Ishikawa (cell line): ENCODE results near the gene ADCY4.

Experiments
- CEBPB ChIP-seq: IDR thresholded peaks from 2 replicates; pipeline ENCODE4 v1.6.1; 2012
- CREB1 ChIP-seq: IDR thresholded peaks from 2 replicates; pipeline ENCODE4 v1.6.1; 2012; ENCODE audit warnings: low read depth
- EGR1 ChIP-seq: IDR thresholded peaks from 2 replicates; pipeline ENCODE4 v1.6.1; 2012
- EP300 ChIP-seq: IDR thresholded peaks from 2 replicates; pipeline ENCODE4 v1.6.1; 2012; ENCODE audit warnings: borderline replicate concordance
- FOXM1 ChIP-seq: IDR thresholded peaks from 2 replicates; pipeline ENCODE4 v1.6.1; 2012; ENCODE audit warnings: low read depth, borderline replicate concordance
- NFIC ChIP-seq: IDR thresholded peaks from 2 replicates; pipeline ENCODE4 v1.6.1; 2012
- RAD21 ChIP-seq: IDR thresholded peaks from 2 replicates; pipeline ENCODE4 v1.6.1; 2012; ENCODE audit warnings: low read depth
- REST ChIP-seq: IDR thresholded peaks from 2 replicates; pipeline ENCODE4 v1.6.1; 2012; ENCODE audit warnings: low read depth, mild to moderate bottlenecking
- TAF1 ChIP-seq: IDR thresholded peaks from 2 replicates; pipeline ENCODE4 v1.6.1; 2012; ENCODE audit warnings: low read depth, mild to moderate bottlenecking
- TCF12 ChIP-seq: IDR thresholded peaks from 2 replicates; pipeline ENCODE4 v1.6.1; 2012; ENCODE audit warnings: low read depth
- TEAD4 ChIP-seq: IDR thresholded peaks from 2 replicates; pipeline ENCODE4 v1.6.1; 2012
- USF1 ChIP-seq: IDR thresholded peaks from 2 replicates; pipeline ENCODE4 v1.6.1; 2012
- YY1 ChIP-seq: IDR thresholded peaks from 2 replicates; pipeline ENCODE4 v1.6.1; 2012; ENCODE audit warnings: low read depth
- ZBTB7A ChIP-seq: IDR thresholded peaks from 2 replicates; pipeline ENCODE4 v1.6.1; 2012; ENCODE audit warnings: low read depth
- TF ChIP-seq, protein P1 (sequence below): IDR thresholded peaks from 2 replicates; pipeline ENCODE4 v1.6.1; 2012

The ADCY4 gene

DNA sequence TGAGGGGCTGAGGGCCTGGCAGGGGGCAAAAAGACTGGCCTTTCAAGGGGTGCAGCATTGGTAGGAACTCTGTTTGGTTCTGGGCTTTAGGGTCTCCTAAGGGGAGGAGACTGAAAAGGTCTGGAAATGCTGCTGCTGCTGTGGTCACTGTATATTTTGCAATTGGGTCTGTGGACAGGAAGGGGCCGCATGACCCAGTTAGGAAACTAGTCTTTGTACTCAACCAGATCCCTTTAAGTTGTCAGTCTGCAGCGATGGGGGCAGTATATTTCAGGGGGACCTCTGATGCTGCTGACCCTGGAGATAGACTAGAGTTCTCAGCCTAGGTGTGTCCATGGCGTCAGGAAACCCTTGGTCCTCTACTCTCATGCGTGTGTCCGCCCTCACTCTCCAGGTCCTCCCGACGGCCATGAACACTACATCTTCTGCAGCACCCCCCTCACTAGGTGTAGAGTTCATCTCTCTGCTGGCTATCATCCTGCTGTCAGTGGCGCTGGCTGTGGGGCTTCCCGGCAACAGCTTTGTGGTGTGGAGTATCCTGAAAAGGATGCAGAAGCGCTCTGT is 19.5 kb downstream of the ADCY4 start:
- no peak for TF ChIP-seq EP300
- no peak for TF ChIP-seq ZBTB7A
- no peak for TF ChIP-seq TCF12
- no peak for TF ChIP-seq TEAD4
- no peak for TF ChIP-seq FOXM1

GRCh38 chr14:24314377-24315193 is 20.3 kb downstream of the ADCY4 start:
- TF ChIP-seq EGR1: no peak
- no peak for TF ChIP-seq FOXM1
- TF ChIP-seq ZBTB7A: no peak
- no peak for TF ChIP-seq CREB1

- TF ChIP-seq FOXM1 (no peak), YY1 (no peak), CEBPB (no peak), REST (no peak), CREB1 (no peak)
- TF ChIP-seq, protein P1, sequence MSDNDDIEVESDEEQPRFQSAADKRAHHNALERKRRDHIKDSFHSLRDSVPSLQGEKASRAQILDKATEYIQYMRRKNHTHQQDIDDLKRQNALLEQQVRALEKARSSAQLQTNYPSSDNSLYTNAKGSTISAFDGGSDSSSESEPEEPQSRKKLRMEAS: no peak
Observed at GRCh38 chr14:24313913-24314312, 21.0 kb downstream of the ADCY4 start.

DNA sequence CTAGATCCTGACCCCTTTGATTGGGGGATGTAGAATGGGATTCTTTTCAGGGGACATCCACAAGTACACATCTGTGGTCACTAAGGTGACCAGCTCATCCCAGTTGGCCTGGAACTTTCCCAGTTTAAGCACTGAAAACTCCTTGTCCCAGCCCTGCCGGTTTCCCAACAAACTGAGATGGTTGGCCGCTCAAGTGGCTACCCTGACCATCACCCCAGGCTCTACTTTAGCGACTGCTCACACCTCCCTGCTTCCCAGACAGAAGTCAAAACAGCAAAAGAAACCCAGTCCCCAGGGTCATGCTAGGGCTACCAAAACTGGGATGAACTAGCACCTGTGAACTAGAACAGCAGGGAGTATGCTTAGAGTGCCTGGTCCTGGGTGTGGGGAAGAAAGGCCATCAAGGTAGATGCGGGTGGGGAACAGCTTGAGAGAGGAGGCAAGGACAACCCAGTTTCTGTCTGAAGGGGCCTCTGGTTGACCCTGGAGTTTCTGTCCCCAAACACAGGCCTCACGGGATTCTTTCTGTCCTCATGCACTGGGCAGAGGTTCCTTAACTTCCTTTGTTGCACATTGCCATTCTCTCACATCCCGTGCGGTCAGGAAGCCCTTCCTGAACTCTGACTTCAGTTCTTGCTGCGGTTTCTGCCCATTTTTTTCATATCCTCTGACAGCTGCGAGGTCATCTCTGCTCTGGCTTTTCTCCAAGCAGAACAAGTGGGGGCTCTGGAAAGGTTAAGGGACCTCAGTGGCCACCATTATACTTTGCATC is 21.9 kb downstream of the ADCY4 start:
- no peak for TF ChIP-seq EGR1
- no peak for TF ChIP-seq YY1

DNA sequence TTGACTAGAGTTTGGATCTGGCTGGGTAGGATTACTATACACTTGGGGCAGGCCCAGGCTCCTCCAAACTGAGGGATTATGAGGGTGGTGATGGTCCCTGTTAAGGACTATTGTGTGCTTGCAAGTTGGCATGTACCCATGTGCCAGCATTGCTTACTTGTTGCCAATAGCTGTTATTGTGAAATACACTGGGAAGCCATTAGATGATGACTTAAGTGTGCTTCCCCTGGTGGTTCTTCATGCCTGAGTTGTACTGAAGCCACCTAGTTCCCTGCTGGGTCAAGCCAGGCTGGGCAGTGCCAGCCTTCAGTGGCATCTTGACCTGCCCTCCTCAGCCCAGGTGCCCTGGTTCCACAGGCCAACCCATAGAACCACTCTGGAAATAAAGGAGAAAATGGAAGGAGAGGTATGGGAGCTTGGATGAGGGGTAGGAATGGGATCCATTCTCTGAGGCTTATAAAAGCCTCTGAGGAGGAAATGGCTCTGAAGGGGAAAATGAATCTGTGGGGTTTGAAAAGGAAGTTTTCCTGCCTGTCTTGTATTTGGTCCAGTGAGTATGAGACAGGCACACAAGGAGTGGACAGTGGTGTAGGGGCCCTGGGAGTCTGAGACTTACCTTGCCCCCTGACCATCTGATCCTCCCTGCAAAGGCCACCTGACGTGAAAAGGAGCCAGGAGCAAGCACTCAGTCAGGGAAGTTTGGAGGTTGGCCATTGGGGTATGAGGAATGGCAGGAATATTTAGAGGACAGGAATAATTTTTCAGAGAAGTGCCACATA is 22.8 kb downstream of the ADCY4 start:
- TF ChIP-seq ZBTB7A: no peak
- TF ChIP-seq TEAD4: no peak
- no peak for TF ChIP-seq RAD21
- no peak for TF ChIP-seq CEBPB
- no peak for TF ChIP-seq FOXM1
- no peak for TF ChIP-seq NFIC
- TF ChIP-seq EP300: no peak
- TF ChIP-seq EGR1: no peak
- no peak for TF ChIP-seq YY1
- TF ChIP-seq CREB1: no peak
- TF ChIP-seq, protein P1: no peak
- no peak for TF ChIP-seq REST
- TF ChIP-seq TAF1: no peak
- TF ChIP-seq TCF12: no peak
- TF ChIP-seq USF1: no peak
